Transverse colon (tissue), 4 donors: ENCODE results near the gene SMYD3. TPM values are rescaled to one million over a fixed set of nuclear protein-coding genes. Genes with fewer than 3 reads are reported as not detected.

Experiments used
- DNase-seq: peaks from one replicate; pipeline ENCODE4 v3.0.0-alpha.2; 2019
- H3K27ac ChIP-seq, 4 donors: fragments of 200-600 bp; sonication (generic); 2 replicates each; pipeline ENCODE4 v1.5.1; 2016 to 2018; ENCODE audit warnings: inconsistent platforms in 4 of 4
- H3K27me3 ChIP-seq: fragments of 200-600 bp; sonication (generic); 2 replicates; pipeline ENCODE4 v1.5.1; 2017; ENCODE audit warnings: inconsistent platforms
- H3K36me3 ChIP-seq, 4 donors: fragments of 200-600 bp; sonication (generic); 2 replicates each; pipeline ENCODE4 v1.5.1; 2017 to 2019; ENCODE audit warnings: inconsistent platforms in 4 of 4
- H3K4me1 ChIP-seq, 4 donors: fragments of 200-600 bp; sonication (generic); 2 replicates each; pipeline ENCODE4 v1.5.1; 2017 to 2020; ENCODE audit warnings: inconsistent platforms in 4 of 4
- H3K4me3 ChIP-seq, 4 donors: fragments of 200-600 bp; sonication (generic); 1 replicate in 1 of 4; 2 replicates in 3 of 4; pipeline versions ENCODE4 v1.5.1 to v1.6.1; 2017 to 2019; ENCODE audit warnings: inconsistent platforms in 4 of 4
- H3K9me3 ChIP-seq, 2 donors: fragments of 200-600 bp; sonication (generic); 2 replicates each; pipeline ENCODE4 v1.5.1; 2017 to 2019; ENCODE audit warnings: inconsistent platforms in 2 of 2
- CTCF ChIP-seq, 5 experiments: fragments of 200-600 bp in 3 of 5; fragments of 450-650 bp in 2 of 5; sonication (generic) in 3 of 5; IDR thresholded peaks; 1 replicate in 2 of 5; 2 replicates in 3 of 5; pipeline ENCODE4 v1.5.1; 2016 to 2017; ENCODE audit warnings: antibody characterized with exemption in 5 of 5, inconsistent platforms in 3 of 5, mild to moderate bottlenecking in 2 of 5, moderate library complexity in 1 of 5
- EP300 ChIP-seq: sonication (generic); formaldehyde crosslinking; IDR thresholded peaks from one replicate; pipeline ENCODE4 v1.6.1; 2017; ENCODE audit warnings: antibody characterized with exemption, low read depth
- POLR2A ChIP-seq: fragments of 450-650 bp; IDR thresholded peaks from one replicate; pipeline ENCODE4 v1.6.1; 2016; ENCODE audit warnings: antibody characterized with exemption, mild to moderate bottlenecking, moderate library complexity
- POLR2AphosphoS5 ChIP-seq, 3 donors: sonication (generic); formaldehyde crosslinking; IDR thresholded peaks; one replicate each; pipeline ENCODE4 v1.6.1; 2016; ENCODE audit warnings: antibody characterized with exemption in 3 of 3
- WGBS, 2 donors: methylation state at CpG; one replicate each; pipeline ENCODE4 v1.1.5; 2018; ENCODE audit warnings: low coverage in 1 of 2; 5-methylcytosine and 5-hydroxymethylcytosine counted together
- in situ Hi-C, 4 donors: fragments of 200-750 bp; cut with MboI; loops; one replicate each; pipeline versions ENCODE4 v1.15.0 to v1.15.1; 2017; ENCODE audit warnings: low sequenced_read_pairs in 3 of 4, low pct_ligation_motif_present in 1 of 4, low pct_unique_long_range_greater_than_20kb in 1 of 4
- intact Hi-C: fragments of 100-400 bp; cut with DNase I; formaldehyde crosslinking; loops from one replicate; pipeline ENCODE4 v1.15.1; 2023; ENCODE audit warnings: low total_unique reads
- total RNA-seq, 4 donors: library from RNA; depleted of rRNA; stranded (reverse); fragments of >200 nt; gene quantifications; one replicate each; pipeline ENCODE4 v1.1.0, GENCODE V29; 2016

SMYD3 gene
- total RNA-seq, 4 donors from 2014 or later = 10.5 to 31.3 (median 25.8) TPM

- Histone ChIP-seq H3K9me3 (no peaks in the 10 kb centered on the region), H3K36me3 (no peaks in the 10 kb centered on the region), H3K27me3 (no peaks in the 10 kb centered on the region), H3K27ac (no peak overlapping the region), H3K4me3 (no peak overlapping the region), H3K4me1 (peaks cover 0 to 7% (median 0%) of the 10 kb centered on the region in 4 donors)
- DNase-seq = no peak
- in situ Hi-C loops (no loop called here), intact Hi-C loops (no loop called here)
- no peak for TF ChIP-seq POLR2AphosphoS5 (IDR thresholded peaks at IDR 0.05)
- TF ChIP-seq POLR2A = no peak
- TF ChIP-seq CTCF (IDR thresholded peaks at IDR 0.05) = no peak
- no peak for TF ChIP-seq EP300
- WGBS, 2 donors = 59 to 60% methylated on average over 2 of the region's 2 CpGs
Observed at GRCh38 chr1:246226041-246226440, 281.0 kb downstream of the SMYD3 start.

GRCh38 chr1:246221485-246222255 lies 285.4 kb downstream of the SMYD3 start:
- TF ChIP-seq CTCF (IDR thresholded peaks at IDR 0.05) (no peak), POLR2AphosphoS5 (IDR thresholded peaks at IDR 0.05) (no peak), POLR2A (no peak), EP300 (no peak)
- WGBS, 2 donors = 75% methylated on average over 14 of the region's 14 CpGs; no CpG with 5 or more reads in 1 of the 2 donors
- intact Hi-C loops = no loop called here
- Histone ChIP-seq H3K27me3 (no peaks in the 10 kb centered on the region), H3K9me3 (no peaks in the 10 kb centered on the region), H3K27ac (no peak overlapping the region), H3K4me1 (no peaks in the 10 kb centered on the region), H3K36me3 (no peaks in the 10 kb centered on the region), H3K4me3 (no peak overlapping the region)
- in situ Hi-C loops = no loop called here
- no peak for DNase-seq

- Histone ChIP-seq H3K27me3 (no peaks in the 10 kb centered on the region), H3K27ac (no peak overlapping the region), H3K36me3 (no peaks in the 10 kb centered on the region), H3K4me1 (no peaks in the 10 kb centered on the region), H3K4me3 (no peak overlapping the region), H3K9me3 (no peaks in the 10 kb centered on the region)
- 92% methylated on average over 8 of the region's 8 CpGs; no CpG with 5 or more reads in 1 of the 2 donors for WGBS, 2 donors
- in situ Hi-C loops = no loop called here
- TF ChIP-seq EP300 (no peak), POLR2AphosphoS5 (IDR thresholded peaks at IDR 0.05) (no peak), CTCF (IDR thresholded peaks at IDR 0.05) (no peak), POLR2A (no peak)
- no peak for DNase-seq
- intact Hi-C loops = no loop called here
Observed at GRCh38 chr1:246220495-246221065, 286.5 kb downstream of the SMYD3 start.

GRCh38 chr1:246219508-246220030 lies 287.5 kb downstream of the SMYD3 start:
- WGBS, 2 donors = 66 to 80% methylated on average over 5 to 11 of the region's 11 CpGs
- H3K4me1 ChIP-seq = no peaks in the 10 kb centered on the region
- TF ChIP-seq POLR2A (no peak), POLR2AphosphoS5 (IDR thresholded peaks at IDR 0.05) (no peak), CTCF (IDR thresholded peaks at IDR 0.05) (no peak), EP300 (no peak)
- DNase-seq = no peak
- no peaks in the 10 kb centered on the region for H3K9me3 ChIP-seq
- in situ Hi-C loops = no loop called here
- intact Hi-C loops = no loop called here
- H3K27ac ChIP-seq = no peak overlapping the region
- no peaks in the 10 kb centered on the region for H3K27me3 ChIP-seq
- H3K4me3 ChIP-seq = no peak overlapping the region
- no peaks in the 10 kb centered on the region for H3K36me3 ChIP-seq
